ENCODE measurements around the gene ITIH3. TPM values are rescaled to one million over a fixed set of nuclear protein-coding genes. Genes with fewer than 3 reads are reported as not detected.

The ITIH3 gene
- total RNA-seq, 1 donor from 2014 or later, result 0.59 TPM

GRCh38 chr3:52792413-52792812 is 2.2 kb upstream of the ITIH3 start:
- H3K4me1 Mint-ChIP-seq (ENCODE audit: unreplicated experiment), result peaks cover 10% of the 10 kb centered on the region
- no peak for TF ChIP-seq CTCF (IDR thresholded peaks at IDR 0.05)
- DNase-seq (ENCODE audit: extremely low spot score, unreplicated experiment), result no peak
- no peak overlapping the region for H3K27ac Mint-ChIP-seq (ENCODE audit: unreplicated experiment)
- H3K27me3 Mint-ChIP-seq (ENCODE audit: unreplicated experiment), result no peaks in the 10 kb centered on the region
- H3K4me3 Mint-ChIP-seq (ENCODE audit: unreplicated experiment), result no peak overlapping the region
- no peaks in the 10 kb centered on the region for H3K9me3 Mint-ChIP-seq (ENCODE audit: unreplicated experiment)
- H3K36me3 Mint-ChIP-seq (ENCODE audit: unreplicated experiment), result no peaks in the 10 kb centered on the region

GRCh38 chr3:52792961-52793695 is 1.5 kb upstream of the ITIH3 start:
- H3K4me3 Mint-ChIP-seq (ENCODE audit: unreplicated experiment), result no peak overlapping the region
- no peak overlapping the region for H3K27ac Mint-ChIP-seq (ENCODE audit: unreplicated experiment)
- no peaks in the 10 kb centered on the region for H3K36me3 Mint-ChIP-seq (ENCODE audit: unreplicated experiment)
- DNase-seq (ENCODE audit: extremely low spot score, unreplicated experiment), result no peak
- no peak for TF ChIP-seq CTCF (IDR thresholded peaks at IDR 0.05)
- H3K27me3 Mint-ChIP-seq (ENCODE audit: unreplicated experiment), result no peaks in the 10 kb centered on the region
- peaks cover 10% of the 10 kb centered on the region for H3K4me1 Mint-ChIP-seq (ENCODE audit: unreplicated experiment)
- no peaks in the 10 kb centered on the region for H3K9me3 Mint-ChIP-seq (ENCODE audit: unreplicated experiment)

GRCh38 chr3:52793702-52794611 is 639 bp upstream of the ITIH3 start:
- DNase-seq (ENCODE audit: extremely low spot score, unreplicated experiment), result no peak
- Mint-ChIP-seq H3K9me3 (ENCODE audit: unreplicated experiment) (no peaks in the 10 kb centered on the region), H3K27me3 (ENCODE audit: unreplicated experiment) (no peaks in the 10 kb centered on the region), H3K4me1 (ENCODE audit: unreplicated experiment) (peaks cover 12% of the 10 kb centered on the region), H3K27ac (ENCODE audit: unreplicated experiment) (no peak overlapping the region), H3K4me3 (ENCODE audit: unreplicated experiment) (no peak overlapping the region), H3K36me3 (ENCODE audit: unreplicated experiment) (no peaks in the 10 kb centered on the region)
- TF ChIP-seq CTCF (IDR thresholded peaks at IDR 0.05), result no peak

GRCh38 chr3:52795298-52795900 is 803 bp downstream of the ITIH3 start:
- DNase-seq (ENCODE audit: extremely low spot score, unreplicated experiment), result no peak
- Mint-ChIP-seq H3K4me1 (ENCODE audit: unreplicated experiment) (peaks cover 12% of the 10 kb centered on the region), H3K27me3 (ENCODE audit: unreplicated experiment) (no peaks in the 10 kb centered on the region), H3K4me3 (ENCODE audit: unreplicated experiment) (no peak overlapping the region), H3K36me3 (ENCODE audit: unreplicated experiment) (no peaks in the 10 kb centered on the region), H3K27ac (ENCODE audit: unreplicated experiment) (no peak overlapping the region), H3K9me3 (ENCODE audit: unreplicated experiment) (no peaks in the 10 kb centered on the region)
- no peak for TF ChIP-seq CTCF (IDR thresholded peaks at IDR 0.05)

- H3K9me3 Mint-ChIP-seq (ENCODE audit: unreplicated experiment), result no peaks in the 10 kb centered on the region
- H3K4me3 Mint-ChIP-seq (ENCODE audit: unreplicated experiment), result no peak overlapping the region
- no peak for DNase-seq (ENCODE audit: extremely low spot score, unreplicated experiment)
- H3K27ac Mint-ChIP-seq (ENCODE audit: unreplicated experiment), result no peak overlapping the region
- no peaks in the 10 kb centered on the region for H3K36me3 Mint-ChIP-seq (ENCODE audit: unreplicated experiment)
- no peaks in the 10 kb centered on the region for H3K27me3 Mint-ChIP-seq (ENCODE audit: unreplicated experiment)
- peaks cover 12% of the 10 kb centered on the region for H3K4me1 Mint-ChIP-seq (ENCODE audit: unreplicated experiment)
- no peak for TF ChIP-seq CTCF (IDR thresholded peaks at IDR 0.05)
These were observed 1.8 kb downstream of the ITIH3 start for GRCh38 chr3:52796411-52796810.

All from osteocyte (in vitro differentiated cells).